WI38 (cell line): Measurements from ENCODE around the gene TDRD12.
A peak's percentile ranks its signal among the peaks of the same experiment; 100 is the strongest.
"Not testable (repeated sequence)": the region's sequence is repeated elsewhere in the genome, so short reads cannot be mapped to it uniquely, and the experiment has no call there.

Source experiments
- H3K4me3 ChIP-seq: 2 replicates; pipeline ENCODE4 v1.5.1; 2011; ENCODE audit warnings: low read depth, mild to moderate bottlenecking, control low read depth, low read length
- TF ChIP-seq, protein P1 (sequence below): IDR thresholded peaks from 2 replicates; pipeline ENCODE4 v1.5.1; 2012; ENCODE audit warnings: low read depth, mild to moderate bottlenecking, control low read depth, low read length

TDRD12 gene

DNA sequence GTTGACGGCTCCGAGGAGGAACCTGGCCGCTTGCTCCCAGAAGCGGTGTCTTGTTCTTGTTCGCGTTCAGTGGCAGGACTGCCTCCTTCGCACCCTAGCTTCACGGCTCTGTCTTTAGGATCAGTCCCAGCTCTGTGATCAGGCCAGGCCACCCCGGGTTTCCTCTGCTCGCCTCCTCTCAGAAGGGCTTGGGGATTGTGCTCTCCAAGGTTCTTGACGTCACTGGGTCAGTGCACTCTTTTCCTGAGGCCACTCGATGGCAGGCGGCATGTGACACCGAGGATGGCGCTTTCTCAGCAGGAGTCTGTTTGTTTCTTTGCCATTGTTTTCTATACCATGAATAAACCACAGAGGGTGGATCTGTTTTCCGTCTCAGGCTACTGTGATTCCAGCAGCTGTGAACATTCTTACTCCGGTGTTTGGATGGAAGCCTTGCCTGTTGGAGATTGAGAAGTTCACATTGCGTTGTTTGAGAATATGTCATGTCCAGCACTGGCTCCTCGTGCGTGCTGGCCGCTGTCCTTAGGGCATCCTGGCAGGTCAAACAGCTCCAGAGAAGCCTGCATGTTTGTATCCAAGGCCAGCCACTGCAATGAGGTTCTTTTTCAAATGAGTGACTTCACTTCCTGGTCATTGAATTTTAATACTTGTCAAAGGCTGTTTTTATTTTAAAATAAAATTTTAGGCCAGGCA, 105.5 kb downstream of the TDRD12 start:
- TF ChIP-seq, protein P1, sequence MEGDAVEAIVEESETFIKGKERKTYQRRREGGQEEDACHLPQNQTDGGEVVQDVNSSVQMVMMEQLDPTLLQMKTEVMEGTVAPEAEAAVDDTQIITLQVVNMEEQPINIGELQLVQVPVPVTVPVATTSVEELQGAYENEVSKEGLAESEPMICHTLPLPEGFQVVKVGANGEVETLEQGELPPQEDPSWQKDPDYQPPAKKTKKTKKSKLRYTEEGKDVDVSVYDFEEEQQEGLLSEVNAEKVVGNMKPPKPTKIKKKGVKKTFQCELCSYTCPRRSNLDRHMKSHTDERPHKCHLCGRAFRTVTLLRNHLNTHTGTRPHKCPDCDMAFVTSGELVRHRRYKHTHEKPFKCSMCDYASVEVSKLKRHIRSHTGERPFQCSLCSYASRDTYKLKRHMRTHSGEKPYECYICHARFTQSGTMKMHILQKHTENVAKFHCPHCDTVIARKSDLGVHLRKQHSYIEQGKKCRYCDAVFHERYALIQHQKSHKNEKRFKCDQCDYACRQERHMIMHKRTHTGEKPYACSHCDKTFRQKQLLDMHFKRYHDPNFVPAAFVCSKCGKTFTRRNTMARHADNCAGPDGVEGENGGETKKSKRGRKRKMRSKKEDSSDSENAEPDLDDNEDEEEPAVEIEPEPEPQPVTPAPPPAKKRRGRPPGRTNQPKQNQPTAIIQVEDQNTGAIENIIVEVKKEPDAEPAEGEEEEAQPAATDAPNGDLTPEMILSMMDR, result no peak

DNA sequence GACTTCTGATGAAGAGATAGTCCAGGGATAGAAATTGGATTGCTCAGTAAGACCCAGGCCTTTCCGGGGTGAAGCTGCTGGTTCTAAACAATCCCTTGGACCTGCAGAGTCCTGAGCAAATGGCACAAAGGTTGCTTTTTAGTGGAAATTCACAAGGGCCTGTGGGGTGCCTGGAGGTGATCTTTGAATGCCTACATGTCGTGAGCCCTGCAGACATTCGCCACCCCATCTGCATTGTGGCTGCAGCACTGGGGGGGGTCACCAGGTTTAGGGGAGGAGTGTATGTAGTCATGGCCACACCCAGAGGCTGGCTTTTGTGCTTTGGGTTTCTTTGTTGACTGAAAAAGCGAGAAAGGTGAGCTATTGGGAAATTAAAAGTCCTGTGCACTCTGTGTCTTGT, 108.6 kb downstream of the TDRD12 start:
- H3K4me3 ChIP-seq, result no peak overlapping the region
- TF ChIP-seq, protein P1, result no peak

More for the DNA sequence above, 105.5 kb downstream of the TDRD12 start:
- no peak overlapping the region for H3K4me3 ChIP-seq

DNA sequence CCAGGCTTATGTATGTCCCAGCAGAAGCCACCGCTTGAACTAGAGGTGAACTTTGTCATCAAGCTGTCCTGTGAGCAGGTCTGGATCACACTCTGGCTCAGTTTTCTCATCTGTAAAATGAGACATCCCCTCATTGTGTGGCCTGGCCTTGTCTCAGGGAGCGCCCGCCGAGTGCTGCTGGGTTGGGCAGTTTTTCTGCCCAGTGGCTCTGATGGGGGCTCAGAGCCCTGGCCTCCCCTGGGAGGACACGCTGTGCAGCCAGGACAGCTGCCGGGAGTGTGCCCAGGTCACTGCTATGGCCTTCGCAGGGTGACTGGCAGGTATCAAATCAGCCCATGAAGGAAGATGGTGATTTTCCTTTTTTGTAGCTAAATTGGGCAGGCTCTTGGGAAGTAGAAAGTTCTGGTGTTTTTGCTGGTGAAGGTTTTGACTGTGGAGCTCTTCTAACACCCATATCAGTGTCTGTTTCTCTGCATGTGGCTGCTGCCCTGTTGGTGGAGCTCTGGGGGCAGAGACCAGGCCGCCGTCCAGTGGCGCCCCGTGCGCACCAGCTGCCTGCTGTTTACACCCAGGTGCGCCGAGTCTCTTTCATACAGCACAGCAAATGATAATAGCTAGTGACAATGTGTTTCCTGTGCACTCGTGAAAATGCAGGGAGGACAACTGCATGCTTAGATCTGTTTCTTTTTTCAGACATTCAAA, 109.2 kb downstream of the TDRD12 start:
- TF ChIP-seq, protein P1, result no peak
- H3K4me3 ChIP-seq, result no peak overlapping the region

DNA sequence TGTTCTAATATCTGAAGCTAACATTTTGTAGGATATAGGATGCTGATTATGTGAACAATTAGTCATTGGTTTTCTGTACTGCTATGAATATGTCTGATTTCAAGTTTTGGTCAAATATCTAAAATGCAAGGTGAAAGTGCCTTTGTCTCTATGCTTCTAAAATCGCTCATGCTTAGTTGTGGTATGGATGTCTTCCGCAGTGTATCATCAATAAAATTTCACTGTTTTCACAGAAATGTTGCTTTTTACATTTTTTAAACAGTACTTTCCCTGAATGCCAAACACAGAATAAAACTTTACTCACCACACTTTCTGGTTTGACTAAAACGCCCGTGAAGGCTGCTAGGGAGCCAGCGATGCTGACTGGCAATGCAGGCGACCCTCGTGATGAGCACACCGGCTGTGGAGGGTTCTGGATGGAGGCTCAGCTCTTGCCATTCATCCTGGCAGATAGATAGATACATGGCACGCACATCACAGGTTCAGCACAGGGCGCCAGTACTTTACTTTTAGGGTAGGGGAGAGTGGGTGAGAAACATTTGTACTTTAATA, 109.9 kb downstream of the TDRD12 start:
- TF ChIP-seq, protein P1, result no peak
- H3K4me3 ChIP-seq, result no peak overlapping the region

DNA sequence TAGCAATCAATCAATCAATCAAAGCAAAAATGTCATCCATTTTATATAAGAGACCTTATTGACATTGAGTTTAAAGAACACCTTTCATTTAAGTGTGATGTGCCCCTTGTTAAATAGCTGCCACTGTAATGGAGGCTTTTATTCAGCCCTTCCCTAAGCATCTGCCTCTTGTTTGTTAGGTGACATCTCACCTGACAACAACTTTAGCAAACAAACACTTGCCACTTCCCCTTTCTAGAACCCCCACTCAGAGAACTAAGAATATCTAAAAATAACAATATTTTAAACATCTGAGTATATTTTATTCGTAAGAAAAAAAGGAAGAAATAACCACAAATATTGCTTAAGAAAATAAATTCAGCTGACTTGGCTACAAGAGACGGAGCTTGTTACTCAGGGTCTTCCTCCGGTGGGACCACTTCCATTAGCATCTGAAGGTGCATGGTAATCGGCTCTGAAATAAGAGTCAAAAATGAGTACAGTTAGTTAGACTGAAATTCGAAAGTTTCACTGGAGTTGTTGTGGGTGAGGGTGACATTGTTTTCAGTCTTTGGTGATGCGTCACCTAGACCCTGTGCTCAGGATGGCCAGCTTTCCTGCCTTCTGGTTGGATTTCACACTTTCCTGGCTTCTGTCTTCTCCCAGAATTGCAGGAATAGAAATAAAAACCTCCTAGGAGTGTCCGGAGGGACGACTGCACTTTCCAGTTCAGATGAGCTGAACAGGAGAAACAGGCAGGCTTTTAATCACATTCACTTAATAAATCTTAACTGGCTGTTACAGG, 110.9 kb downstream of the TDRD12 start:
- TF ChIP-seq, protein P1, result no peak
- 0 out of 2 replicates have a peak overlapping the region, but pooled peaks have one; percentile 21 for H3K4me3 ChIP-seq

DNA sequence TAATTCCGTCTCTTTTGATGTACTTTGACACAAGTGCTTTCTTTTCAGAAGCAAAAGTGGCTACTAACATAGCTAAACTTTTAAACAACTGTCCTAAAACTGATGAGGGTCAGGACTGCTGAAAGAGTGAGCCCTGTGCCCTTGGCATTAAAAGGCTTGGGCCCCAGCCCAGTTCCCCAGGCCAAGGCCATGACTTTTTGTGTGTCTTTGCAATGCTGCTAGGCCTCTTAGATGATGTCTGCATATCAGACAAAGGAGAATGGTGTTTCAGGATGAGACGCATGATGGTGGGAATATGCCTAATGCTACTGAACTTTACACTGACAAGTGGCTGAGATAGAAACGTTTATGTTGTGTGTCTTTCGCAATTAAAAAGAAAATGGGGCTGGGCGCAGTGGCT, 112.0 kb downstream of the TDRD12 start:
- TF ChIP-seq, protein P1, result no peak
- no peak overlapping the region for H3K4me3 ChIP-seq

DNA sequence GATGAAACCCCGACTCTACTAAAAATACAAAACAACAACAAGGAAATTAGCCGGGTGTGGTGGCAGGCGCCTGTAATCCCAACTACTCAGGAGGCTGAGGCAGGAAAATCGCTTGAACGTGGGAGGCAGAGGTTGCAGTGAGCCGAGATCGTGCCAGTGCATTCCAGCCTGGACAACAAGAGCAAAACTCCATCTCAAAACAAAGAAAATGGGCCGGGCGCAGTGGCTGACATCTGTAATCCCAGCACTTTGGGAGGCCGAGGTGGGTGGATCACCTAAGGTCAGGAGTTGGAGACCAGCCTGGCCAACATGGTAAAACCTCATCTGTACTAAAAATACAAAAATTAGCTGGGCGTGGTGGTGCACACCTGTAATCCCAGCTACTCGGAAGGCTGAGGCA, 112.5 kb downstream of the TDRD12 start:
- H3K4me3 ChIP-seq, result not testable (repeated sequence)

DNA sequence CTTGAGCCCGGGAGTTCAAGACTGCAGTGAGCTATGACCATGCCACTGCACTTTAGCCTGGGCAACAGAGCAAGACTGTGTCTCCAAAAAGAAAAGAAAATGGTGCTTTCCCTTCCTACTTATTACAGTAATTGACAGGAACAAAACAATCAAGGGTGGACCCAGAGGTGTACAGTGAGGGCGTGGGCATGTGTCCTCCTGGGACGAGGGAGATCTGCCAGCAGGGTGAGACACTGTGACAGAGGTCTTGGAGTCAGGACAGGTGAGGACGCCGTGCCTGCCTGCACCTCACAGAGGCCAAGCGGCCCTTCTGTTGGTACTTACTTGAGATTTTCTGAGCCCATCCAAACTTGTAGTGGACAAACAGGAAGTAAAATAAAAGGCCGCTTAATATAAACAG, 113.3 kb downstream of the TDRD12 start:
- H3K4me3 ChIP-seq, result not testable (repeated sequence)

DNA sequence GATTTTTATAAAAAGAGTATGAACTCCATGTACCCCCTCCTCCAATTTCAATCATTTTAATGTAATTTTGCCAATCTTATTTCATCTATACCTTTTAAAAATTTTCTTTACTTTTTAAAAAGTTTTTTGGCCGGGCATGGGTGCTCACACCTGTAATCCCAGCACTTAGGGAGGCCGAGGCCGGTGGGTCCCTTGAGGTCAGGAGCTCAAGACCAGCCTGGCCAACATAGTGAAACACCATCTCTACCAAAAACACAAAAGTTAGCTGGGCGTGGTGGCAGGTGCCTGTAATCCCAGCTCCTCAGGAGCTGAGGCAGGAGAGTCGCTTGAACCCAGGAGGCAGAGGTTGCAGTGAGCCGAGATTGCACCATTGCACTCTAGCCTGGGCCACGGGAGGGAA, 113.8 kb downstream of the TDRD12 start:
- H3K4me3 ChIP-seq, result not testable (repeated sequence)
